Mammary epithelial cell (primary cell): Measurements from ENCODE around the gene CTPS2.

Experiments used
- EZH2 ChIP-seq: IDR thresholded peaks from 2 replicates; pipeline ENCODE4 v1.6.1; 2012; ENCODE audit warnings: low read length, inconsistent platforms, borderline replicate concordance
- TF ChIP-seq, protein P1 (sequence below), 2 donors: IDR thresholded peaks in 1 of 2; conservative IDR thresholded peaks in 1 of 2; 2 replicates each; pipeline ENCODE4 v1.5.1; 2011 to 2012; ENCODE audit warnings: inconsistent platforms in 2 of 2, low read length in 2 of 2, mild to moderate bottlenecking in 2 of 2, control low read depth in 1 of 2, low read depth in 1 of 2; ENCODE audit not compliant: insufficient read depth in 1 of 2; ENCODE audit errors: extremely low read depth in 1 of 2

DNA sequence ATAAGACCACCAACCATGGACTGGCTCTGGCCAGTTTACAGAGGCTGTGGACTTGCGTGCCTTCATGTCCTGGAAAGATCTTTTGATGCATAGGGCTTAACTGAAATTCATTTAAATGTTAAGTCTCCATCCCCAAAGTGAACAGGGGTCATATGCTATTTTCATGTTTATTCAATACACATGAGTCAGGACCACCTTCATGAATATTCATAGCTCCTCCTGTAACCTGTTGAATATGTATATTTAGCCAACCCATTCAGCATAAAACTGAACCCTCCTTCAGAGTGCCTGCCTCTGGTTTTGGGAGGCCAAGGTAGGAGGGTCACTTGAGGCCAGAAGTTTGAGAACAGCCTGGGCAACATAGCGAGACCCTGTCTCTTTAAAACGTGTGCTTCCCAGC lies 7.1 kb downstream of the CTPS2 start:
- TF ChIP-seq, protein P1, sequence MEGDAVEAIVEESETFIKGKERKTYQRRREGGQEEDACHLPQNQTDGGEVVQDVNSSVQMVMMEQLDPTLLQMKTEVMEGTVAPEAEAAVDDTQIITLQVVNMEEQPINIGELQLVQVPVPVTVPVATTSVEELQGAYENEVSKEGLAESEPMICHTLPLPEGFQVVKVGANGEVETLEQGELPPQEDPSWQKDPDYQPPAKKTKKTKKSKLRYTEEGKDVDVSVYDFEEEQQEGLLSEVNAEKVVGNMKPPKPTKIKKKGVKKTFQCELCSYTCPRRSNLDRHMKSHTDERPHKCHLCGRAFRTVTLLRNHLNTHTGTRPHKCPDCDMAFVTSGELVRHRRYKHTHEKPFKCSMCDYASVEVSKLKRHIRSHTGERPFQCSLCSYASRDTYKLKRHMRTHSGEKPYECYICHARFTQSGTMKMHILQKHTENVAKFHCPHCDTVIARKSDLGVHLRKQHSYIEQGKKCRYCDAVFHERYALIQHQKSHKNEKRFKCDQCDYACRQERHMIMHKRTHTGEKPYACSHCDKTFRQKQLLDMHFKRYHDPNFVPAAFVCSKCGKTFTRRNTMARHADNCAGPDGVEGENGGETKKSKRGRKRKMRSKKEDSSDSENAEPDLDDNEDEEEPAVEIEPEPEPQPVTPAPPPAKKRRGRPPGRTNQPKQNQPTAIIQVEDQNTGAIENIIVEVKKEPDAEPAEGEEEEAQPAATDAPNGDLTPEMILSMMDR (conservative IDR thresholded peaks at IDR 0.05 in 1 of 2, IDR thresholded peaks at IDR 0.05 in 1 of 2; ENCODE audit: extremely low read depth in 1 of 2, insufficient read depth in 1 of 2, low read depth in 1 of 2, low read length in 2 of 2): no peak
- TF ChIP-seq EZH2: no peak
